Neuronal stem cell (in vitro differentiated cells): ENCODE measurements around the gene BHLHE40.
A peak's percentile ranks its signal among the peaks of the same experiment; 100 is the strongest.

Experiments
- DNase-seq: peaks from one replicate; pipeline ENCODE4 v3.0.0-alpha.2; 2013; ENCODE audit warnings: low spot score
- H2AFZ ChIP-seq: one replicate; pipeline ENCODE4 v1.6.1; 2013; ENCODE audit warnings: mild to moderate bottlenecking, low read length, inconsistent platforms
- H2AK5ac ChIP-seq: 2 replicates; pipeline ENCODE4 v1.6.1; 2013; ENCODE audit warnings: low read depth, mild to moderate bottlenecking, inconsistent platforms, low read length, moderate library complexity, mixed read lengths
- H2BK120ac ChIP-seq: 2 replicates; pipeline ENCODE4 v1.6.1; 2013; ENCODE audit warnings: low read depth, mild to moderate bottlenecking, inconsistent platforms, low read length, moderate library complexity, mixed read lengths
- H2BK12ac ChIP-seq: one replicate; pipeline ENCODE4 v1.6.1; 2013; ENCODE audit warnings: low read length, inconsistent platforms
- H2BK15ac ChIP-seq: 2 replicates; pipeline ENCODE4 v1.6.1; 2013; ENCODE audit warnings: mild to moderate bottlenecking, low read length, inconsistent platforms, mixed read lengths
- H2BK5ac ChIP-seq: one replicate; pipeline ENCODE4 v1.6.1; 2013; ENCODE audit warnings: inconsistent platforms, mild to moderate bottlenecking, low read length, moderate library complexity
- H3K14ac ChIP-seq: one replicate; pipeline ENCODE4 v1.6.1; 2013; ENCODE audit warnings: low read length, inconsistent platforms
- H3K18ac ChIP-seq: 2 replicates; pipeline ENCODE4 v1.6.1; 2013; ENCODE audit warnings: low read length, inconsistent platforms
- H3K23ac ChIP-seq: 2 replicates; pipeline ENCODE4 v1.6.1; 2013; ENCODE audit warnings: low read depth, mild to moderate bottlenecking, mixed read lengths, low read length, inconsistent platforms; ENCODE audit not compliant: poor library complexity
- H3K27ac ChIP-seq: replicated peaks from 3 replicates; pipeline ENCODE4 v1.5.1; 2013; ENCODE audit warnings: low read length, inconsistent platforms
- H3K27me3 ChIP-seq, 3 experiments: 2 replicates each; pipeline ENCODE4 v1.6.1; 2013; ENCODE audit warnings: low read length in 3 of 3, mild to moderate bottlenecking in 2 of 3, inconsistent platforms in 1 of 3, low read depth in 1 of 3, mixed read lengths in 1 of 3, moderate library complexity in 1 of 3; ENCODE audit not compliant: control insufficient read depth in 3 of 3, insufficient read depth in 3 of 3
- H3K36me3 ChIP-seq, 2 donors: replicated peaks in 1 of 2; 2 replicates each; pipeline ENCODE4 v1.6.1; 2013; ENCODE audit warnings: low read length in 2 of 2; ENCODE audit not compliant: control insufficient read depth in 2 of 2, insufficient read depth in 2 of 2
- H3K4ac ChIP-seq: 2 replicates; pipeline ENCODE4 v1.6.1; 2013; ENCODE audit warnings: inconsistent platforms, mild to moderate bottlenecking, low read length, moderate library complexity
- H3K4me1 ChIP-seq, 2 donors: 1 replicate in 1 of 2; 2 replicates in 1 of 2; pipeline ENCODE4 v1.6.1; 2013; ENCODE audit warnings: low read length in 2 of 2, low read depth in 1 of 2; ENCODE audit not compliant: control insufficient read depth in 2 of 2, insufficient read depth in 1 of 2
- H3K4me2 ChIP-seq: one replicate; pipeline ENCODE4 v1.6.1; 2013; ENCODE audit warnings: mild to moderate bottlenecking, low read length, inconsistent platforms; ENCODE audit not compliant: insufficient read depth, poor library complexity, severe bottlenecking
- H3K4me3 ChIP-seq, 2 donors: 2 replicates each; pipeline ENCODE4 v1.5.1; 2013; ENCODE audit warnings: low read length in 2 of 2, mild to moderate bottlenecking in 2 of 2, inconsistent platforms in 1 of 2, moderate library complexity in 1 of 2
- H3K79me1 ChIP-seq: one replicate; pipeline ENCODE4 v1.6.1; 2013; ENCODE audit warnings: low read depth, mild to moderate bottlenecking, inconsistent platforms, low read length, moderate library complexity
- H3K9ac ChIP-seq: one replicate; pipeline ENCODE4 v1.6.1; 2013; ENCODE audit warnings: mild to moderate bottlenecking, low read depth, low read length, inconsistent platforms; ENCODE audit not compliant: poor library complexity
- H3K9me3 ChIP-seq, 2 donors: replicated peaks in 1 of 2; 2 replicates each; pipeline versions ENCODE3 to v1.6.1; 2013; ENCODE audit warnings: low read length in 2 of 2, mild to moderate bottlenecking in 2 of 2, inconsistent platforms in 1 of 2, low read depth in 1 of 2, mixed read lengths in 1 of 2, moderate library complexity in 1 of 2; ENCODE audit not compliant: control insufficient read depth in 2 of 2, insufficient read depth in 1 of 2
- H4K8ac ChIP-seq: one replicate; pipeline ENCODE4 v1.6.1; 2013; ENCODE audit warnings: low read depth, mild to moderate bottlenecking, inconsistent platforms, low read length, moderate library complexity
- H4K91ac ChIP-seq: one replicate; pipeline ENCODE4 v1.6.1; 2013; ENCODE audit warnings: low read length, low read depth, mild to moderate bottlenecking, inconsistent platforms; ENCODE audit not compliant: poor library complexity
- WGBS, 2 donors: extraction: QIAGEN DNeasy Blood & Tissue Kit; methylation state at CpG; one replicate each; pipeline ENCODE4 v1.1.7; 2013; ENCODE audit warnings: missing lambda C conversion rate in 2 of 2, mixed read lengths in 1 of 2; ENCODE audit not compliant: insufficient read length in 2 of 2, insufficient replicate concordance in 1 of 2; ENCODE audit errors: extremely low coverage in 2 of 2; 5-methylcytosine and 5-hydroxymethylcytosine counted together

The BHLHE40 gene

GRCh38 chr3:4977001-4977852 lies 2.0 kb upstream of the BHLHE40 start:
- Histone ChIP-seq H3K27ac (no peak overlapping the region), H3K4me3 (peak overlapping the region in 1 of 2 donors; percentile 43), H3K18ac (peak overlapping the region; percentile 79), H3K27me3 (peaks cover 21 to 52% (median 48%) of the 10 kb centered on the region in 3 experiments), H2BK5ac (no peak overlapping the region), H3K14ac (no peak overlapping the region), H2BK15ac (no peak overlapping the region), H3K23ac (peak overlapping the region; percentile 70), H4K8ac (no peak overlapping the region), H3K36me3 (no peaks in the 10 kb centered on the region), H3K9ac (no peak overlapping the region), H2BK12ac (no peak overlapping the region), H3K79me1 (peaks cover 2% of the 10 kb centered on the region), H4K91ac (no peak overlapping the region), H2AK5ac (no peak overlapping the region), H2AFZ (peak overlapping the region; percentile 95), H3K4me1 (peaks cover 10 to 22% of the 10 kb centered on the region in 2 donors), H3K4ac (no peak overlapping the region), H3K4me2 (peak overlapping the region; percentile 97), H3K9me3 (no peaks in the 10 kb centered on the region), H2BK120ac (no peak overlapping the region)
- no CpG with 5 or more reads among the region's 35 CpGs for WGBS, 2 donors
- no peak for DNase-seq

- H3K14ac ChIP-seq: no peak overlapping the region
- H3K18ac ChIP-seq: peak overlapping the region; percentile 89
- no peak overlapping the region for H4K91ac ChIP-seq
- DNase-seq: no peak
- peaks cover 2% of the 10 kb centered on the region for H3K79me1 ChIP-seq
- no peak overlapping the region for H2BK15ac ChIP-seq
- peak overlapping the region; percentile 43 to 77 for H3K4me3 ChIP-seq
- peak overlapping the region; percentile 91 for H3K9ac ChIP-seq
- peak overlapping the region; percentile 97 for H3K4me2 ChIP-seq
- H2BK5ac ChIP-seq: no peak overlapping the region
- H2BK12ac ChIP-seq: no peak overlapping the region
- H2BK120ac ChIP-seq: no peak overlapping the region
- H3K23ac ChIP-seq: peak overlapping the region; percentile 80
- no peak overlapping the region for H2AK5ac ChIP-seq
- H3K4me1 ChIP-seq: peaks cover 10 to 22% of the 10 kb centered on the region in 2 donors
- H3K4ac ChIP-seq: no peak overlapping the region
- H4K8ac ChIP-seq: no peak overlapping the region
- WGBS, 2 donors: no CpG with 5 or more reads among the region's 13 CpGs
- no peak overlapping the region for H3K27ac ChIP-seq
- no peaks in the 10 kb centered on the region for H3K9me3 ChIP-seq
- no peaks in the 10 kb centered on the region for H3K36me3 ChIP-seq
- H3K27me3 ChIP-seq: peaks cover 21 to 52% (median 48%) of the 10 kb centered on the region in 3 experiments
- peak overlapping the region; percentile 95 for H2AFZ ChIP-seq
These were observed 1.4 kb upstream of the BHLHE40 start for GRCh38 chr3:4977853-4978203.

DNA sequence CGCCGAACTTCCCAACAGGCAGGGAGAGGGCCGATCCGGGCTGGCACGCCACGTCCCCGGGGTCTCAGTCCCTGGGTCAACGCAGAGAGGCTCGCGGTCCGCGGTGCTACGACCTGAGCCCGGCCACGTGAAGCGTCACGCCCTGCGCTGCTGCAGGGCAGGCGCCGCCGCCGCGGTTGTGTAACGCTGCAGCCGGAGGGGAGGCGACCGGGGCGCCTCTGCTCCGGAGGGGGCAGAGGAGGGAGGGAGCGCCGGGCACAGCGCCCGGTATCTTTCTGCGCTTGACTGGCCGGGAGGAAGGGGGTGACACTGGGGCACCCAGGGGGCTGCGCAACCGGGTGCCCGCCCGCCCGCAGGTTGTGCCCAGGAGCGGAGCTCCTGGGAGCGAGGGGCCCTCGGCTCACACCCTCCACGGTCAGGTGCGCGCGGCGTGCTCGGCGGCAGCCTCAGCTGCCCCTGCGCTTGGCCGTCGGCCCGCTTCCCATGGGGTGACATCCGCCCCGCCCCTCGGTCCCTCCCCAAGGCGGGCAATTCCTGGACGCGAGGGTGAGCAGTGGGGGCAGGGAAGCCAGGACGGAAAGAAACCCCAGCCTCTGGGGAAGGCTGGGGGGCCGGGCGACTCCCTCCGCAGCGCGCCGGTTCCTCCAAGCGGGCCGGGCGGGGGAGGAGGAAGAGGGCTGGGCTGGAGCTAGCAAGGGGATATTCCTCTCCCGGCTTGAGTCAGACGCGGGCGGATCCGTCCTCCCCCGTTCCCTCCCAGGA lies 852 bp upstream of the BHLHE40 start:
- H3K27ac ChIP-seq: no peak overlapping the region

DNA sequence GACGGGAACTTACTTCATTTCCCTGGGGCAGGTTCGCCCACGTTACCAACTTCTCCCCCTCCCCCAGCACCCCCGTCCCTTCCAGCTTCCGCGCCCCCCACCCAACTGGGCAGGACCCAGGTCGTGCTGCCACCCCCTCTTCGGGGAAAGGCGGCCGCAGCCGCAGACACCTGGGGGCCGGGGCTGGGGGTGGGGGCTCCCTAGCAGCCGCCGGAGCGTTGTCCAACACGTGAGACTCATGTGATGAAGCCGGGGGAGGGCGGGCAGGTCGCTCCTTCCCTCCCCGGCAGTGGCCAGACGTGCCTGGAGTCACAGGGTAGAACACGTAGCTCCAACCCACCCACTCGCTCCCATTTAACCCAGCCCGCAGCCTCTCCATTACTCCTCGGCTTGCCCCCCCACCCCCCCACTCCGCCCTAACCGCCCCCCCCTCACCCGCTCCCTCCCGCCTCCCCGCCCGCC lies 240 bp upstream of the BHLHE40 start:
- H3K18ac ChIP-seq: no peak overlapping the region
- H2AK5ac ChIP-seq: no peak overlapping the region
- H3K27ac ChIP-seq: no peak overlapping the region
- no peak overlapping the region for H2BK12ac ChIP-seq
- no peak overlapping the region for H2BK5ac ChIP-seq
- peaks cover 10 to 22% of the 10 kb centered on the region in 2 donors for H3K4me1 ChIP-seq
- peaks cover 2% of the 10 kb centered on the region for H3K79me1 ChIP-seq
- WGBS, 2 donors: no CpG with 5 or more reads among the region's 31 CpGs
- no peak overlapping the region for H3K14ac ChIP-seq
- no peaks in the 10 kb centered on the region for H3K9me3 ChIP-seq
- H3K9ac ChIP-seq: peak overlapping the region; percentile 50
- H2BK15ac ChIP-seq: peak overlapping the region; percentile 70
- peak overlapping the region; percentile 98 for H3K4me2 ChIP-seq
- H2AFZ ChIP-seq: peak overlapping the region; percentile 95
- H3K4ac ChIP-seq: no peak overlapping the region
- H2BK120ac ChIP-seq: no peak overlapping the region
- DNase-seq: no peak
- H3K27me3 ChIP-seq: peaks cover 21 to 57% (median 48%) of the 10 kb centered on the region in 3 experiments
- H3K23ac ChIP-seq: no peak overlapping the region
- H3K36me3 ChIP-seq: no peaks in the 10 kb centered on the region
- H3K4me3 ChIP-seq: peak overlapping the region; percentile 47 to 77
- no peak overlapping the region for H4K8ac ChIP-seq
- H4K91ac ChIP-seq: no peak overlapping the region

More for the DNA sequence above, 852 bp upstream of the BHLHE40 start:
- Histone ChIP-seq H3K4me2 (peak overlapping the region; percentile 97), H3K18ac (peak overlapping the region; percentile 89), H4K91ac (no peak overlapping the region), H2BK12ac (no peak overlapping the region), H2AFZ (peak overlapping the region; percentile 95), H3K14ac (no peak overlapping the region), H3K27me3 (peaks cover 21 to 56% (median 48%) of the 10 kb centered on the region in 3 experiments), H2BK5ac (no peak overlapping the region), H2AK5ac (no peak overlapping the region), H3K4me3 (peak overlapping the region; percentile 43 to 77), H3K9ac (peak overlapping the region; percentile 91), H2BK15ac (peak overlapping the region; percentile 89), H2BK120ac (peak overlapping the region; percentile 72), H3K4me1 (peaks cover 10 to 22% of the 10 kb centered on the region in 2 donors), H3K23ac (peak overlapping the region; percentile 80), H3K36me3 (no peaks in the 10 kb centered on the region), H3K9me3 (no peaks in the 10 kb centered on the region), H3K79me1 (peaks cover 2% of the 10 kb centered on the region), H4K8ac (no peak overlapping the region), H3K4ac (no peak overlapping the region)
- DNase-seq: no peak
- WGBS, 2 donors: no CpG with 5 or more reads among the region's 76 CpGs
